Activated T-helper 17 cell treated with anti-CD3 and anti-CD28 coated beads, Interleukin-2, amount 50 U/mL, for 72 hours (primary cell): Measurements from ENCODE around the gene SERPINB12. TPM values are rescaled to one million over a fixed set of nuclear protein-coding genes. Genes with fewer than 3 reads are reported as not detected.

Experiments
- ATAC-seq: fragments of 150-1000 bp; cut with Tn5 transposase; replicated peaks from 2 replicates; pipeline ENCODE4 v1.10.0; 2021; ENCODE audit warnings: mild to moderate bottlenecking, moderate library complexity
- H3K27ac Mint-ChIP-seq: one replicate; pipeline ENCODE4 v1.8.0; 2022; ENCODE audit warnings: mixed read lengths
- H3K27me3 Mint-ChIP-seq: one replicate; pipeline ENCODE4 v1.8.0; 2022; ENCODE audit warnings: mixed read lengths
- H3K36me3 Mint-ChIP-seq: one replicate; pipeline ENCODE4 v1.8.0; 2022; ENCODE audit warnings: low read depth, mild to moderate bottlenecking, mixed read lengths
- H3K4me1 Mint-ChIP-seq: one replicate; pipeline ENCODE4 v1.8.0; 2022; ENCODE audit warnings: mixed read lengths
- H3K4me3 Mint-ChIP-seq: one replicate; pipeline ENCODE4 v1.8.0; 2022; ENCODE audit warnings: mild to moderate bottlenecking, mixed read lengths
- H3K9me3 Mint-ChIP-seq: one replicate; pipeline ENCODE4 v1.8.0; 2022; ENCODE audit warnings: mixed read lengths
- total RNA-seq, 2 donors: library from RNA; stranded (reverse); gene quantifications; one replicate each; pipeline ENCODE4 v1.2.3, GENCODE V29; 2022

The SERPINB12 gene
- total RNA-seq, 2 donors from 2014 or later = not detected

GRCh38 chr18:63528863-63529492 is 13.2 kb upstream of the SERPINB12 start:
- Mint-ChIP-seq H3K4me1 (no peaks in the 10 kb centered on the region), H3K27ac (no peak overlapping the region), H3K36me3 (no peaks in the 10 kb centered on the region), H3K4me3 (no peak overlapping the region), H3K9me3 (peaks cover 3% of the 10 kb centered on the region), H3K27me3 (peaks cover 18% of the 10 kb centered on the region)
- ATAC-seq = no peak

- H3K4me3 Mint-ChIP-seq = no peak overlapping the region
- peaks cover 29% of the 10 kb centered on the region for H3K27me3 Mint-ChIP-seq
- no peaks in the 10 kb centered on the region for H3K36me3 Mint-ChIP-seq
- peak; percentile 61 for ATAC-seq
- H3K4me1 Mint-ChIP-seq = no peaks in the 10 kb centered on the region
- peaks cover 2% of the 10 kb centered on the region for H3K9me3 Mint-ChIP-seq
- peak overlapping the region; percentile 25 for H3K27ac Mint-ChIP-seq
These were observed 9.7 kb upstream of the SERPINB12 start for GRCh38 chr18:63532471-63532870.

DNA sequence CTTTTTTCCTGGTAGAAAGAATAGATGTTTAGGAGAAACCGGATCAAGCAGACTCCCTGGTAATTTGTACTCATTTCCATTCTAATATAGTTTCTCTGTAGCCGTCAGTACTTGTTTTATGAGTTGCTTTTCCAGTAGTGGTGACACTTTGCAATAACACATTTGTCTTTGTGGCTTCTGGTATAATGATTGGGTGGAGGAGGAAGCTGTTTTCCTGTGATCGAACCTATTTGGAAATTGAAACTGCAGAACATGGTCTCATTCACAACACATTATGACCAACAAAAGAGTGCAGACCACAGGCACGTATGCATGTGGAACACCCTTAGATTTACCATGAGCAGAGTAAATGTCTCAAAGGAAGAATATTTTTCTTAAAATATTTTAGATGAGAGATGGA is 7.6 kb upstream of the SERPINB12 start:
- Mint-ChIP-seq H3K27me3 (peaks cover 27% of the 10 kb centered on the region), H3K4me3 (no peak overlapping the region), H3K27ac (peak overlapping the region; percentile 37), H3K4me1 (no peaks in the 10 kb centered on the region), H3K36me3 (no peaks in the 10 kb centered on the region), H3K9me3 (no peaks in the 10 kb centered on the region)
- peak; percentile 81 for ATAC-seq

DNA sequence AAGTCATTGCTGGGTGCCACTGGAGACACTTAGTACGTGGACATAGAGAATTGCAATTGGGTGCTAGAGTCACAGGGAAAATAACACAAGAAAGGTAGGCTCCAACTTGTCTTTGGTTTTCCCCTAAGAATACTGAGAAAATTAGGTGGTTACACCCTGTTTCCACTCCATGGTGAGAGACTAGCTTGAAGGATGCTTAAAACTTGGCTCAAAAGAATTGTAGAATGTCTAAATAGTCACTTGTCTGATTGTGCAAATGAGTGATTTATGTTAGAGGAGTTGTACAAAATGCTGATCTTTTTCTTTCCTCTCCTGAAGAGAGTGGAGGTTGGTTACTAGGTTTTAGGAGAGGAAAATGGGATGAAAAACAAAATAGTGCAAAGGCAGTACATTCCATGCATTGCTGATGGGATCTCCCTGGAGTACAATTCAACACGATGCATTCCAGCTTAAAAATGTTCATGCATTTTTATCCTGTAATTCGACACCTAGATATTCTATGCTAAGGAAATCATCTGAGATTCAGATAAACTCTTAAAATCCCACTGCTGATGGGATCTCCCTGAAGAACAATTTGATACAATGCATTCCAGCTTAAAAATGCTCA is 2.2 kb upstream of the SERPINB12 start:
- ATAC-seq = no peak
- no peaks in the 10 kb centered on the region for H3K4me1 Mint-ChIP-seq
- no peaks in the 10 kb centered on the region for H3K36me3 Mint-ChIP-seq
- no peak overlapping the region for H3K4me3 Mint-ChIP-seq
- H3K27me3 Mint-ChIP-seq = peaks cover 23% of the 10 kb centered on the region
- no peaks in the 10 kb centered on the region for H3K9me3 Mint-ChIP-seq
- no peak overlapping the region for H3K27ac Mint-ChIP-seq

- Mint-ChIP-seq H3K4me3 (no peak overlapping the region), H3K9me3 (no peaks in the 10 kb centered on the region), H3K27ac (no peak overlapping the region), H3K27me3 (peaks cover 21% of the 10 kb centered on the region), H3K36me3 (no peaks in the 10 kb centered on the region), H3K4me1 (no peaks in the 10 kb centered on the region)
- ATAC-seq = no peak
These were observed 1.8 kb downstream of the SERPINB12 start for GRCh38 chr18:63544017-63544416.

GRCh38 chr18:63545000-63545399 is 2.8 kb downstream of the SERPINB12 start:
- H3K27me3 Mint-ChIP-seq = peaks cover 17% of the 10 kb centered on the region
- no peak for ATAC-seq
- no peaks in the 10 kb centered on the region for H3K9me3 Mint-ChIP-seq
- no peaks in the 10 kb centered on the region for H3K36me3 Mint-ChIP-seq
- H3K4me3 Mint-ChIP-seq = no peak overlapping the region
- H3K4me1 Mint-ChIP-seq = no peaks in the 10 kb centered on the region
- no peak overlapping the region for H3K27ac Mint-ChIP-seq

DNA sequence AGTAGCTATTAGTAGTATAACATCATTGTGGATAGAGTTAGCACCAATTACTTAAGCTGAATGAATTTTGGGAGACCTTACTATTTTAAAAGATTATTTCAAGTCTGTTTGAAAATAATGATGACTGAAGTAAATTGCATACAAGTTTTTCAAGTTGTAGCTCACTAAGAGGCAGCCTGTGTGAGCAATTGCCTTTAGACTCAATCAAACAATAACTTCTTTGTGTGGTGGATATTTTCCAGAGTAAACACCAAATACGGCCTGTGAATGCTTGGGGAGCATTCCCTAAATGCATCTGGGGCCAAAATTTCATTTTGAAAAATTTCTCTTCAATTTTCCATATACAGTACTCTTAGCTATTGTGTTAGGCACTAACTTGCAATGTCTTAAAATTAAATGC is 7.9 kb downstream of the SERPINB12 start:
- Mint-ChIP-seq H3K27ac (no peak overlapping the region), H3K4me3 (no peak overlapping the region), H3K36me3 (no peaks in the 10 kb centered on the region), H3K4me1 (no peaks in the 10 kb centered on the region), H3K27me3 (peaks cover 17% of the 10 kb centered on the region), H3K9me3 (no peaks in the 10 kb centered on the region)
- no peak for ATAC-seq

DNA sequence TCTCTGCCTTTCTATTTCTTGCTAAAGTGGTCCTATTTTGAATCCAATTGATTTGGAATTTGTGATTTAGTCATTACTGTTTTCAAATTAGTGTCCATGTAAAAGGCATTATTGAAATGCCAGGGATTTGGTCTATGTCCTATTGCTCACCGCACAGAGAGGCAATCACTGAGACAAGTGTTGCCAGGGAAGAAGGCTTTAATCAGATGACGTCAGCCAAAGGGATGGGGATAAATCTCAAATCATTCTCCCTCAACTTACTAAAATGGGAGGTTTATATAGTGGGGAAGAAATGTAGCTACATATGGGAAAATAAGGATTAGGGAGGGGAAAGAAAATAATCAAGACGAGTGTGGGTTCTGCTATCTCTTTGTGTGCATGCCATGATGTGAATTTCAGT is 9.6 kb downstream of the SERPINB12 start:
- H3K9me3 Mint-ChIP-seq = no peaks in the 10 kb centered on the region
- no peak for ATAC-seq
- H3K4me3 Mint-ChIP-seq = no peak overlapping the region
- no peaks in the 10 kb centered on the region for H3K36me3 Mint-ChIP-seq
- H3K27me3 Mint-ChIP-seq = peaks cover 15% of the 10 kb centered on the region
- H3K27ac Mint-ChIP-seq = no peak overlapping the region
- no peaks in the 10 kb centered on the region for H3K4me1 Mint-ChIP-seq

GRCh38 chr18:63552581-63552980 is 10.4 kb downstream of the SERPINB12 start:
- peaks cover 13% of the 10 kb centered on the region for H3K27me3 Mint-ChIP-seq
- H3K27ac Mint-ChIP-seq = no peak overlapping the region
- ATAC-seq = no peak
- H3K4me1 Mint-ChIP-seq = no peaks in the 10 kb centered on the region
- H3K4me3 Mint-ChIP-seq = no peak overlapping the region
- no peaks in the 10 kb centered on the region for H3K9me3 Mint-ChIP-seq
- no peaks in the 10 kb centered on the region for H3K36me3 Mint-ChIP-seq

- Mint-ChIP-seq H3K4me1 (no peaks in the 10 kb centered on the region), H3K36me3 (no peaks in the 10 kb centered on the region), H3K4me3 (no peak overlapping the region), H3K27ac (no peak overlapping the region), H3K9me3 (no peaks in the 10 kb centered on the region), H3K27me3 (peaks cover 13% of the 10 kb centered on the region)
- no peak for ATAC-seq
These were observed 10.9 kb downstream of the SERPINB12 start for GRCh38 chr18:63553081-63553480.

- H3K27me3 Mint-ChIP-seq = peaks cover 12% of the 10 kb centered on the region
- H3K9me3 Mint-ChIP-seq = no peaks in the 10 kb centered on the region
- H3K27ac Mint-ChIP-seq = no peak overlapping the region
- H3K4me1 Mint-ChIP-seq = no peaks in the 10 kb centered on the region
- ATAC-seq = no peak
- H3K36me3 Mint-ChIP-seq = no peaks in the 10 kb centered on the region
- no peak overlapping the region for H3K4me3 Mint-ChIP-seq
These were observed 17.7 kb downstream of the SERPINB12 start for GRCh38 chr18:63559567-63560491.

- Mint-ChIP-seq H3K4me1 (no peaks in the 10 kb centered on the region), H3K4me3 (no peak overlapping the region), H3K36me3 (no peaks in the 10 kb centered on the region), H3K27ac (no peak overlapping the region), H3K27me3 (peaks cover 12% of the 10 kb centered on the region), H3K9me3 (no peaks in the 10 kb centered on the region)
- no peak for ATAC-seq
These were observed 20.1 kb downstream of the SERPINB12 start for GRCh38 chr18:63562284-63562683.

- Mint-ChIP-seq H3K27ac (no peak overlapping the region), H3K4me3 (no peak overlapping the region), H3K36me3 (no peaks in the 10 kb centered on the region), H3K9me3 (no peaks in the 10 kb centered on the region), H3K4me1 (no peaks in the 10 kb centered on the region), H3K27me3 (peaks cover 17% of the 10 kb centered on the region)
- no peak for ATAC-seq
These were observed 21.9 kb downstream of the SERPINB12 start for GRCh38 chr18:63564021-63564420.

DNA sequence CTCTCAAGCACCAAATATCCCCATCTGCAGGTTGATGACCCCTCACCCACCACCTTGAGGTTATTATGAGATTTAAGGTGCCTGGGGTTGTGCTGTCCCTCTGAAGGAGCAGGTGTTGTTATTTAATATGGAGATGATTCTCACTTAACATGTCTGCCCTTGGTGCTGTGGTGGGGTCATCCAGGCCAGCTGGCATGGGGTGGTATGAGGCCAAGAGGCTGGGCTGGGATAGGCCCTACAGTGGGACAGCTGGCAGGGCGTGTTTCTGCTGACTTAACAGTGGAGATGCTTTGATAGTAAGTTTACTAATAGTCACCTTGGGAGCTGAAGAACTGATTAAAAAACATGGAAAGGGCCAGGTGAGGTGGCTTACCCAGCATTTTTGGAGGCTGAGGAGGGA is 22.4 kb downstream of the SERPINB12 start:
- ATAC-seq = no peak
- H3K36me3 Mint-ChIP-seq = no peaks in the 10 kb centered on the region

DNA sequence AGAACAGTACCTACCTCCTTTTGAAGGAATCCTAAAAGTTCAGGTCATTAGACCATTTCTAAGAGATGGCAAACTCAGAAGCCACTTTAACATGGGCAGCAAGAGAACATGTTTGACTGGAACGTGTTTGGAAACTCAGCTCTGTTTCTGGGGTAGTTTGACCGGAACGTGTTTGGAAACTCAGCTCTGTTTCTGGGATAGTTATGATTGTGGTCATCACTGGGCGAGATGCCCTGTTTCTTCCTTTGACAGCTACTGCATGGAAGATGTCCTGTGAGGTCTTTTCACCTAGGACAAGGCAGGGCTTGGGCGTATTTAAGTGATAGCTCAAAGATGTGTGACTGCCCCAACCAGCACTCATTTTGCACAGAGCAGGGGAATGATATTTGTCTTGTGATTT is 25.1 kb downstream of the SERPINB12 start:
- Mint-ChIP-seq H3K36me3 (no peaks in the 10 kb centered on the region), H3K9me3 (no peaks in the 10 kb centered on the region), H3K27me3 (peaks cover 22% of the 10 kb centered on the region), H3K27ac (no peak overlapping the region), H3K4me1 (no peaks in the 10 kb centered on the region), H3K4me3 (no peak overlapping the region)
- ATAC-seq = no peak

More for the DNA sequence above, 22.4 kb downstream of the SERPINB12 start:
- Mint-ChIP-seq H3K9me3 (no peaks in the 10 kb centered on the region), H3K4me3 (no peak overlapping the region), H3K4me1 (no peaks in the 10 kb centered on the region), H3K27ac (no peak overlapping the region), H3K27me3 (peaks cover 13% of the 10 kb centered on the region)
